ENCODE data around the gene COL4A2.
"Not testable (repeated sequence)": the region's sequence is repeated elsewhere in the genome, so short reads cannot be mapped to it uniquely, and the experiment has no call there.

GRCh38 chr13:110313261-110313660 lies 6.2 kb downstream of the COL4A2 start:
- TF ChIP-seq POLR2A (IDR thresholded peaks at IDR 0.05; ENCODE audit: low read depth, low read length); POLR2AphosphoS5 (IDR thresholded peaks at IDR 0.05; ENCODE audit: low read depth, low read length); TAF1 (IDR thresholded peaks at IDR 0.05; ENCODE audit: borderline replicate concordance, low read depth, low read length): not testable (repeated sequence)
